Fibroblast of lung (primary cell): ENCODE results near the gene TNRC18.

Experiments used
- CTCF ChIP-seq, 2 donors: IDR thresholded peaks in 1 of 2; conservative IDR thresholded peaks in 1 of 2; 1 replicate in 1 of 2; 2 replicates in 1 of 2; pipeline ENCODE4 v1.5.1; 2011 to 2012; ENCODE audit warnings: low read length in 2 of 2, control low read depth in 1 of 2, inconsistent platforms in 1 of 2, low read depth in 1 of 2, mild to moderate bottlenecking in 1 of 2
- EZH2 ChIP-seq: IDR thresholded peaks from 2 replicates; pipeline ENCODE4 v1.5.1; 2012; ENCODE audit warnings: low read length, control low read depth, mild to moderate bottlenecking; ENCODE audit errors: missing control alignments

GRCh38 chr7:5302577-5302976 lies 121.1 kb downstream of the TNRC18 start:
- TF ChIP-seq EZH2: no peak
- TF ChIP-seq CTCF (conservative IDR thresholded peaks at IDR 0.05 in 1 of 2, IDR thresholded peaks at IDR 0.05 in 1 of 2; ENCODE audit: low read depth in 1 of 2, low read length in 2 of 2): no peak
